Stimulated activated CD8-positive, alpha-beta memory T cell treated with anti-CD3 and anti-CD28 coated beads, Interleukin-15, amount 100 ng/mL, for 4 hours (primary cell): ENCODE data around the gene HEATR3.
"Not testable (repeated sequence)": the region's sequence is repeated elsewhere in the genome, so short reads cannot be mapped to it uniquely, and the experiment has no call there.

ENCODE experiments used
- DNase-seq, 2 donors: peaks; one replicate each; pipeline ENCODE4 v3.0.0-alpha.2; 2020; ENCODE audit warnings: low read depth in 2 of 2

HEATR3 gene

DNA sequence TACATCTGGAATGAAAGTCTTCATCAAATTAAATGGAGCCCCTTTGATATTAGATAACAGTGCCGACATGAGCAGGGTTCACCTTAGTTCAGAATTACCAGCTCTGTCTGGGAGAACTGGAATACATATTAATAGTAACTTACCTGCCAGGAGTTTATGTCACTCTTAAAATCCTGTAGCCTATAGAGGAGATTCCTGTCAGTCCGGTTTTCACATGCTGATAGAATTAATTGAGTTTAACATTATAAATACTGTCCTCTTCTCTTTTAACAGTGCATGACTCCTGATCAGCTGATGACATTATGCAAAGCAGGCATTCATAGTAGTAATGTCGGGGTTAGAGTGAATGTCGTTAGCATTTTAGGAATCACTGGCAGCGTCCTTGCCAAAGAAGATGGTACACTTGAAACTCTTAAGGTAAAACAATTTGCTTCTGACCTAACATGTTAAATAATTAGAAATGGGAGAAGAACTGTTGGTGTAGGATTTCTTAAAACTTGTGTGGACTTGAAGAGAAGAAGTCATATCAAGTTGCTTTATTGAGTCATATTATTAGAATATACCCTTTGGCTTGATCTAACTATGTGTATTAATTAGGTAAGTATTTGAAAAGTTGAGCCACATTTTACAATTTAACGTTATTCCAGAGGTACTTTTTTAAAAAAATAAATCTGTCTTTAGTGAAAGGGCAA is 34.3 kb downstream of the HEATR3 start:
- no peak for DNase-seq

DNA sequence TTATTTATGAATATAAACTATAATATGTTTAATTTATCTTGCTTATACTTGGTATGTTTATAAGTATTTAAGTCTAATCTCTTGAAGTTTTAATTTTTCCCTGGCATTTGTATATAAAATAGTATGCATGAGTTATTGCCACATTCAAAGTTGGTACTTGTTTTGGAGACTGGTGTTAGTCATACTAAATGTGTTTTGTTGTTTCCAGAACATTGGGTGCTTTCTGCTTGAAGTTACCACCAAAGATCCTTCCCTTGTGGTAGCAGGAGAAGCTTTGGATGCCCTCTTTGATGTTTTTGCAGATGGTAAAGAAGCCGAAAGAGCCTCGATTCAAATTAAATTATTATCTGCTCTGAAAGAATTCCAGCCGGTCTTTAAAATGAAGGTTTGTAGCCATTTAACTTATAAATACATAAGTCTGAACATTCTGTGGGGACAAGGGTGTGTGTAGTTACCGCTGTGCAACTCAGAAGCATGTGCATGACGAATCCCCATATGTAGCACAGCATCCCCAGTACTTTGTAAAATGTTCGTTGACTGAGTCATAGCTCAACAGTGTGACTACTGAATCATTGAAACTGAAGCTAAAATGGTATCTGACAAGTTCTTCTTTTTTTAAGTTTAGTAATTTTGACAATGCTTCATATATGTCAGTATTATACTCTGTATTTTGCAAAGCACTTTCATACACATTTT is 36.4 kb downstream of the HEATR3 start:
- no peak for DNase-seq

DNA sequence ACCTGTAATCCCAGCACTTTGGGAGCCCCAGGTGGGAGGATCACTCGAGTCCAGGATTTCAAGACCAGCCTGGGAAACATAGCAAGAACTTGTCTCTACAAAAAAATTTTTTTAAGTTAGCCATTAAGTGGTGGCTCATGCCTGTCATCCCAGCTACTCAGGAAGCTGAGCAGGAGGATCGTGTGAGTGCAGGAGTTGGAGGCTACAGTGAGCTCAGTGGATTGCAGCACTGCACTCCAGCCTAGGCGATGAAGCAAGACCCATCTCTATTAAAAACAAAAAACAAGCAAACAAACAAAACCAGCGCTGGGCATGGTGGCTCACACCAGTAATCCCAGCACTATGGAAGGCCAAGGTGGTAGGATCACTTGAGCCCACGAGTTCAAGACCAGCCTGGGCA is 38.0 kb downstream of the HEATR3 start:
- DNase-seq = no peak

DNA sequence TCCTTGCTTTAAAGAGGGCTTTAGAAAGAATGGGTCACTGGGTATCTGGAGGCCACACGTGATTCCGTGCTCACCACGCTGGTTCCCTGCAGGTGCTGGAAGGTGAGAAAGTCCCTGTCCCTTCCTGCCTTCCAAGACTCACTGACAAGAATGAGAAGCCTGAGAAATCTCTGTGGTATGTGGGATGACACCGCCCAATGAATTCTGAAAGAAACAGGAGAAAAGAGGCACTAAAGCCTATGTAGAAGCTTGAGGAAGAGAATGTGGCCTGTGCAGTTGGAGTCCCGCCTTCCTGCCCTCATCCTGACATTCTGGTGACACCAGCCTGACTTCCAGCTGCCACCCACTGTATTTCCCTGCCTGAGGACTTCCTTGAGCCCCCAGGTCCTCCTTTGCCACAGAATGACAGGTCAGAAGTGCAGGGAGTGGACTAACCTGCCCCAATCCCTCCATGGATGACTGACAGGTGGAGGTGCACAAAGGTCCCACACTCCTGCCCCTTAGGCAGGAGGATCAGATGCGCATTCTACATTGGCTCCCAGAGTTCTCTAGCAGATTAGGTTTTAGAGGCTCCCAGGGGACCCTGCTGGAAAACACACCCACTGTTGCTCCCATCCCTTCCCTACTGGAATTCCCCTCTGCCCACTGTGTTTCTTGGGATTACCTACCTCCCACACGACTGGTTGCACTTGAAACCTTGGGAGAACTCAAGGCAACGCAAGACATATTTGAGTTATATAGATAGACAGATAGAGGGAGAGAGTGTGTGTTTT is 48.8 kb downstream of the HEATR3 start:
- no peak for DNase-seq

DNA sequence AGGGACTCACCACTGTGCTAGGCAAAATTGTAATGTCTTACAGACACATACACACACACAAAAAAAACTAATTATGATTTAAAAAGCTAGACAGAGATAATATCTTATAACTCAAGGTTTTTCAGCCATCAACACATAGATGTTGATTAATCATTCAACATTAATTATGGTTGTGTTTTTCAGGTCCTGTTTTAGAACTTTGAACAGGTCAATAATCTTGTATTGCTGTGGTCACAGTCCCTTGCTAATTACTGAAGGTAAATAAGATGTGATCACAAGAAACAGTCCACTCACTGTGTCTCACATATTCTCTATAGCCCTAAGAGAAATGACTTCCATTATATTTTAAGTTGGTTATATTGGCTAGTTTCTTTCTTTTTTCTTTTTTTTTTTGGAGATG is 54.9 kb downstream of the HEATR3 start:
- no peak for DNase-seq

DNA sequence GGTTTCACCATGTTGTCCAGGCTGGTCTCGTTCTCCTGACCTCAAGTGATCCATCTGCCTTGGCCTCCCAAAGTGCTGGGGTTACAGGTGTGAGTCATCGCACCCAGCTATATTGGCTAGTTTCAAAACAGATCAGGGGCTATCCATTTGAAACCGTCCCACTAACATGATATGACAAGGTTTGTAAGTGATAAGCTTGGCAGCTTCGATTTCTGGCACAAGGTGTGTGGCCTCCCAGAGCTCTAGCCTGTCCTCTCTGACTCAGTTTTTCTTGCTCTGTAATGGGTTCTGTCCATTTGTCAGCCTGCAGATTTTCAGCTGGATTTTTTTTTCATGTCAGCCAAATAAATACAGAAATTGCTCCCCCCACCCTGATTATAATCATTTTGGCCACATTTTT is 55.5 kb downstream of the HEATR3 start:
- no peak for DNase-seq

DNA sequence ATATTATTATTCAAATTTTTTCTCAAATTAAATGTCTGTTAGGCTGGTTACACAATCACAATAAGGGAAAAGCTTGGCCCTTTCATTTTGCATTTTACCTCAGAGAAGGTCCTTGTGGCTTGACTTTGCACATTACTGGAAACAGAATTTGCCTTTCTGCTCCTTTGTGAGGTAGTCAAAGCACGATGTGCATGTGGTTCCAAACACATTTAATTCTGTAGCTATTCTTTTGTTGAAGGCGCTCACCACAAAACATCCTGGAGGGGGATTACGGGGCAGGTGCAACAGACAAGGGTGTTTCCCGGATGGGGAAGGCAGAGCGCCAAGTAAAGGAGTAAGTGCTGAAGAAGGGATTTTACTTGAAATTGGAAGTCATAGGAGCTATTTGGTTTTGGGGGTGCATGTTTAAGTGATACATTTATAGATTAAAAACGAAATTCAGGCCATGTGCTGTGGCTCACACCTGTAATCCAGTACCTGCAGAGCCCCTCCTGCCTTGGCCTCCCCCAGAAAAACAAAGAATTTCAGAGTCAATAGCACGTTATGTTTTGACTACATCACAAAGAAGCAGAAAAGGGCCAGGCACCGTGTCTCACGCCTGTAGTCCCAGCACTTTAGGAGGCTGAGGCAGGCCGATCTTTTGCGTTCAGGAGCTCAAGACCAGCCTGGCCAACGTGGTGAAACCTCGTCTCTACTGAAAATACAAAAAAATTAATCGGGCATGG is 56.1 kb downstream of the HEATR3 start:
- DNase-seq = no peak

DNA sequence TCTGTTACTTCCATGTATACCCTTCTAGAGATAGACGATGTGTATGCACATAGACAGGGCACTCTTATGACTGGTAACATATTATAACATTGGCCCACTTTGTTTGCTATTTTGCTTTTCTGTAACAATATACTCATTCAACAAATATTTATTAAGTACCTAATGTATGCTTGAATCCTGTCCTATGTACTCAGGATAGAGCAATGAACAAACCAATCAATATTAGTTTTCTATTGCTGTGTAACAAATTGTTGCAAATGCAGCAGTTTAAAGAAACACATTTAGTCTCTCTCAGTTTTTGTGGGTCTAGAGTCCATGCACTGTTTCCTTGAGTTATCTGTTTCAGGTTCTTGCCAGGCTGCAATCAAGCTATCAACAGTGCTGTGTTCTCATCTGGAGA is 57.6 kb downstream of the HEATR3 start:
- DNase-seq = no peak

DNA sequence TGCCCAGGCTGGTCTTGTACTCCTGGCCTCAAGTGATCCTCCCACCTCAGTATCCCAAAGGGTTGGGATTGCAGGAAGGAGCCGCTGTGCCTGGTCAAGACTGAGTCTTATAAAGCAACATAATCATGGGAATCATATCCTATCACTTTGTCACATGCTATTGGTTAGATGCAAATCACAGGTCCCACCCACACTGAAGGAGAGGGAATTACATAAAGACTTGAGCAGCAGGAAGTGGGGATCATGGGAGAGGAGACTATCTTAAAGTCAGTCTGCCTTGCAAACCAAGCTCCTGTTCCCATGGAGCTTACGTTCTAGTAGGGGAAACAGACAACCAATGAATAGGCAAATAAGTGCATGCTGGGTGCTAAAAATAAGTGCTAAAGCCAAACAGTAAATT is 59.0 kb downstream of the HEATR3 start:
- DNase-seq = no peak

DNA sequence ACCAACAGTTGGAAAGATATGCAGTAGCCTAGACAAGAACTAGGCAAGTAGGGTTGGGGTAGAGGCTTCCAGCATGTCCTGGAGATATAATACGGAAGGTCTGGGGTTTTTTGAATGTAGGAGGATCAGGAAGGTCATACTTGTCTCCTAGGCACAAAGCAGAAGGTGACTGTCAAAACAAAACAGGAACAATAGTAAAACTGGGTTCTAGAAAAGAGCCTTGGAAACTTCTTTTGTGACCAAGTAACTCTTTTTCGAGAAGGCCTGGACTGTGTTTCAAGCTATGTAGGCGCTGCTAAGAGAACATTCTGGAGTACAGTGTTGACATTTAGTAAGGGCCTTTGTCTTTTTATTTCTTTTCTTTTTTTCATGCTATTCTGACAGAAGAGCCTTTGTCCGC is 60.4 kb downstream of the HEATR3 start:
- no peak for DNase-seq

DNA sequence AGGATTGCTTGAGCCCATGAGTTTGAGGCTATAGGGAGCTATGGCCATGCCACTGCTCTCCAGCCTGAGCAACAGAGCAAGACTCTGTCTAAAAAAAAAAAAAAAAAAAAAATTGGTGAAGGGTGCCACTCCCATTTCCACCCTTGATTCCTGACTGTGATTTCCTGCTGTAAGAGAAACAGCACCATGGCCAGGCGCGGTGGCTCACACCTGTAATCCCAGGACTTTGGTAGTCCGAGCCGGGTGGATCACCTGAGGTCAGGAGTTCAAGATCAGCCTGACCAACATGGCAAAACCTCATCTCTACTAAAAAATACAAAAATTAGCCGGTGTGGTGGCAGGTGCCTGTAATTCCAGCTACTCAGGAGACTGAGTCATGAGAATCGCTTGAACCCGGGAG is 66.8 kb downstream of the HEATR3 start:
- not testable (repeated sequence) for DNase-seq

DNA sequence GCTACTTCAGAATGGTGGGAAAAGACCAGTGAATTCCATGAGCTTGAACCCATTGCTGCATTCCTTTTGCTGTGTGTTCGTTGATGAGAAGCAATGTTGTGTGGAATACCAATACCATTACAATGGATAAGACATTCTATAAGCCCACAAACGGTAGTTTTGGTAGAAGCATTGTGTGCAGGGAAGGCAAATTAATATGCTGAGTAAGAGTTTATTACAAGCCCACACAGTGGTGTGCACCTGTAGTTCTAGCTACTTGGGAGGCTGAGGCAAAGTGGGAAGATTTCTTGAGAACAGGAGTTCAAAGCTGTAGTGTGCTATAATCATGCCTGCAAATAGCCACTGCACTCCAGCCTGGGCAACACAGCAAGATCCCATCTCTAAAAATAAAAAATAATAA is 67.4 kb downstream of the HEATR3 start:
- DNase-seq = no peak

DNA sequence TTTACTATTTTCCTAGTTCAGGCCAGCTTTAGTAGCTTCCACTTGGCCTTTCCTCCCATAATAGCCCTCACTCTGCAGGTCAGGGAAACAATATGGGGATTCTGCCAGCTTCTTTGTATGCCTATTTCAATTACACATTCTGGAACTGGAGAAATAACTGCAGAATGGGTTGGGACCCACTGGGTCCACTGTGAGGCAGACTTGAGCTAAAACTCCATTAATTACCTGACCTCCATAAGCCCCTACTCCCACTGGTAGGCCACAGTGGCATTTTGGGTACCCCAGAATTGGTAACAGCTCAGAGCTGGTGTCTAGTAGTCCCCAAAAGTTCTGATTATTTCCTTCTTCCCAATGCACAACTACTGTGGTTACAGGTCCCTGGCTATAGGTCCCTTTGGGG is 70.6 kb downstream of the HEATR3 start:
- no peak for DNase-seq

DNA sequence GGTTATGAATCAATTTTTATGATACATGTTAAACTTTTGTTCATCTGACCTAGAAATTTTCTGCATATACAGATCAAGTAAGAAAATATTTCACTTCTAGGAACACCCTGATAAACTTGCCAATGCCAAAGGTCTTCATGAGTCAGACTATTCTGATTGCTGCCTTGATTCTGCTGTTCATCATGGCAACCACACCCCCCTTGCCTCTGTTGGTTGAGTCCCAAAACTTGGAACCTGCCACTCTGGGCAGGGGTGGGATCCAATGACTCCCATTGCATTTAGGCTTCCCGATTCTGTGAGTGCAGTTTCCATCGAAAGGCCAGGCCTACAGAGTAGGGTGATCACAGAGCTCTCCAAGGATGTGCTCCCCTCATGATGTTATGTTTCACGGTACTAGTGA is 71.5 kb downstream of the HEATR3 start:
- DNase-seq = no peak

DNA sequence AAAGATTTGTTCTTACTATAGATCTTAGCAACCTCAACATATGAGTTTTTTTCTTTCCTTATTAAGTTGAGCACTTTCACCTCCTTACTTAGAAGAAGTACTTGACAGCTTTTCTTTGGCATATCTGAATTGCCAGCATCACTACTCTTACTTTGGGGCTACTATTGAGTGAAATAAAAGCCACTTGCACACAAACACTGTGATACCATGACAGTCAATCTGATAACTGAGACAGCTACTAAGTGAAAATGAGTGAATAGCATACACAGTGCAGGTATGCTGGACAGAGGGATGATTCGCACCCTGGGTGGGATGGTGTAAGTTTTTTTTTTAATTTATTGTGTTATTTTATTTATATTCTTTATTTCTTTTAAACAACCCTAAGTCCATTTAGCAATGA is 73.8 kb downstream of the HEATR3 start:
- no peak for DNase-seq

DNA sequence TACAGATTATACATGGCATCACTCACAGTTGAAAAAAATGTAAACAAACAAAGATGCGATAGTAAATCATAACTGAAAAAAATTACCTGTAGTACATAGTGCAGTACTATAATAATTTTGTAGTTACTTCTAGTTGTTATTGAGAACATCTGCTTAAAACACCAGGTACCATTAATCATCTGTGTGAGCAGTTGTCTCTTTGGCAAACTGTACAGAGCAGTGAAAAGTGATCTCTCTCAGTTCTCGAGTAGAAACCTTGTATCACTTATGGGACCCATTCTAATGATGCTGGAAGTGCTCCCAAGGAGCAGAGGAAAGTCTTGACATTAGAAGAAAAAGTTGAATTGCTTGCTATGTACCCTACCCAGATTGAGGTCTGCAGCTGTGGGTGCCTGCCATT is 78.4 kb downstream of the HEATR3 start:
- no peak for DNase-seq

DNA sequence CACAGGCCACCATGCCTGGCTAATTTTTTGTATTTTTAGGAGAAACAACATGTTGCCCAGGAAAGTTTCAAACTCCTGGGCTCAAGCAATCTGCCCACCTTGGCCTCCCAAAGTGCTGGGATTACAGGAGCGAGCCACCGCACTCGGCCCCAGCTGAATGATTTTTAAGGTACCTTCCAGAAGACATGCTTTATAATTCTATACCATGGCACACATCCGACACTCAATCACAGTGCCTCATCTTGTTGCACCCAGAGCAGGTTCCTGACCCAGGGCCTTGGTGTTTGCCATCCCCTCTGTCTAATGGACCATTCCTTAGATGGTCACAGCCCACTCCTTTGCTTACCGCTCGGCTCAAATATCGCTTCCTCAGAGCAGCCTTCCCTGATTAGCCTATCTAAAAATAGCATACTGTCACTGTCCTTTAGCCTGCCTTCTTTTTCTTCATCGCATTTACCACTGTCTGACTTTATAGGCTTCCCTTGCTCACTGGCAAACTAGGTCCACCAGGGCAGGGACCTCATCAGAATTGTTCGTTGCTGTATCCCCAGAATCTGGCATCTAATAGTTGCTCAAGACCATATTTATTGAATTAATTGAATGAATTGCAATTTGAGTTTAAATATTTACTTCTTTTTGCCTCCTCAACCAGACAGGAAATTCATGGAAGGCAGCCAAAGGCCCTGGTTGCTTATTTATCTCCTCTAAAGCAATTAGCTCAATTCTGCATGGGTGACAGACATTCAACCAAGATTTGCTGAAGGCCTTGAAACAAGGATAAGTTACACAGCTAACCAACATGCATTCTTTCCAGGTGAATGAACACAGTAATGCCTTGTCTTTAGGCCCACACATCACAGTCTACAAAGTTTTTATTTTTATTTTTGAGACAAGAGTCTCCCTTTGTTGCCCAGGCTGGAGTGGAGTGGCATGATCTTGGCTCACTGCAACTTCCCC is 81.0 kb downstream of the HEATR3 start:
- no peak for DNase-seq

DNA sequence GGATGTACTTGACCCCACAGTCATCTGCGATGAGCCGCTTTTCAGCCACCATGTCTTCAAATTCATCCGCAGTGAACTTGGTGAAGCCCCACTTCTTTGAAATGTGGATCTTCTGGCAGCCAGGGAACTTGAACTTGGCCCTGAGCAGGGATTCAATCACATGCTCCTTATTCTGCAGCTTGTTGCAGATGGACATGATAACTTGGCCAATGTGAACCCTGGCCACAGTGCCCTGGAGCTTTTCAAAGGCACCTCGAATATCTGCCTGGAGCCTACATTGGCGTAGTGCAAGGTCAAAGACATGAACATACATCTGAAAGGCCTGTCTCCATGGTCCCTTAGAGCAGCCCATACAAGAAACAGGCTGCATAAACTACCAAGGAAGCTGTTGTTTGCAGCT is 85.6 kb downstream of the HEATR3 start:
- no peak for DNase-seq

DNA sequence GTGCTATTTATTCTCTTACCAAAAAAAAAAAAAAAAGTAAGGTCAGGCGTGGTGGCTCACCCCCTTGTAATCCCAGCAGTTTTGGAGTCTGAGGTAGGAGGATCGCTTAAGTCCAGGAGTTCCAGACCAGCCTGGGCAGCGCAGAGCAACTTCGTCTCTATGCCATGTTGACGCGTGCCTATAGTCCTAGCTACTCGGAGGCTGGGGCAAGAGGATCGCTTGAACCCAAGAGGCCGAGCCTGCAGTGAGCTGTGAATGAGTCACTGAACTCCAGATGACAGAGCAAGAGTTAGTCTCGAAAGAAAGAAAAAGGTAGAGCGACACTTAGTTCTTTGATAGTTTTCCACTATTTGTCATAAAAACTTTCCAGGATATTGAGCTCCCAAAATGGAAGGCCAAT is 86.0 kb downstream of the HEATR3 start:
- DNase-seq = no peak

DNA sequence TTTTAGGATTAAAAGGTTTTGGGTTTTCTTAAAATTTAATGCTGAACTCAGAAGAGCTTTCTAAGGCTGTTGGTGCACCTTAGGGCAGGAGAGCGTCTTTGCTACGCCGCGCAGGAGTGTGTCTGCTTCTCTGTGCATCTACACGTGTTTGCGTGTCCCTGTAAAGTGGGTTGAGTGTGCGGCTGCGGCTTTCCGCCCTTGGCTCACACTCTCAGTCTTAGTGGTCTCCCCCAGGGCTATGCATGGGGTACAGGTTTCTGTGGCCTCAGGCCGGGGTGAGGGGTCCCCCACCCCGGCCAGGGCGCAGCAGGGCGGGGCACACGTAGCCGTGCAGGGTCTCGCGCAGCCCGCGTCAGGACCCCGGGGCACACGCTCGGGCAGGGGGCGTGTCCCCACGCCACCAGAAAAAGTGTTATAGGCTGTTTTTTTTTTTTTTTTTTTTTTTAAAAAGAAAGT is 86.6 kb downstream of the HEATR3 start:
- peak; percentile 31 to 33 for DNase-seq
